Testis (tissue), 3 donors: ENCODE results near the gene CDK5RAP3. TPM values are rescaled to one million over a fixed set of nuclear protein-coding genes. Genes with fewer than 3 reads are reported as not detected.

Source experiments
- DNase-seq: peaks from one replicate; pipeline ENCODE4 v3.0.0-alpha.2; 2019
- H3K27ac ChIP-seq, 2 donors: fragments of 200-600 bp; sonication (generic); one replicate each; pipeline ENCODE4 v1.5.1; 2019
- H3K27me3 ChIP-seq: fragments of 200-600 bp; sonication (generic); one replicate; pipeline ENCODE4 v1.5.1; 2019
- H3K36me3 ChIP-seq: fragments of 200-600 bp; sonication (generic); one replicate; pipeline ENCODE4 v1.5.1; 2017; ENCODE audit warnings: low read depth; ENCODE audit errors: missing control alignments
- H3K4me1 ChIP-seq: fragments of 200-600 bp; sonication (generic); one replicate; pipeline ENCODE4 v1.5.1; 2019
- H3K4me3 ChIP-seq, 2 donors: fragments of 200-600 bp; sonication (generic); one replicate each; pipeline ENCODE4 v1.5.1; 2017 to 2019
- H3K9me3 ChIP-seq: fragments of 200-600 bp; sonication (generic); one replicate; pipeline ENCODE4 v1.5.1; 2017
- CTCF ChIP-seq, 3 experiments: fragments of 450-650 bp in 2 of 3; fragments of 200-600 bp in 1 of 3; sonication (generic) in 1 of 3; IDR thresholded peaks; one replicate each; pipeline ENCODE4 v1.5.1; 2016 to 2019; ENCODE audit warnings: antibody characterized with exemption in 3 of 3, mild to moderate bottlenecking in 2 of 3, moderate library complexity in 1 of 3
- POLR2A ChIP-seq: fragments of 450-650 bp; IDR thresholded peaks from one replicate; pipeline ENCODE4 v1.6.1; 2017; ENCODE audit warnings: antibody characterized with exemption, mild to moderate bottlenecking, moderate library complexity
- WGBS, 2 donors: methylation state at CpG; one replicate each; pipeline ENCODE4 v1.1.5; 2018; 5-methylcytosine and 5-hydroxymethylcytosine counted together
- intact Hi-C: fragments of 100-400 bp; cut with DNase I; formaldehyde crosslinking; loops from one replicate; pipeline ENCODE4 v1.15.1; 2023; ENCODE audit warnings: low total_unique reads
- polyA plus RNA-seq: library from polyadenylated mRNA; stranded (reverse); fragments of 350-450 nt; fragmentation: Illumina TruSeq; extraction: RNeasy Lipid Tissue Mini Kit (QIAGEN cat#74804); gene quantifications from one replicate; pipeline ENCODE4 v1.2.3, GENCODE V29; 2014; ENCODE audit warnings: low read depth, low replicate concordance; ENCODE audit not compliant: insufficient read depth
- total RNA-seq, 2 donors: library from RNA; depleted of rRNA; stranded (reverse); fragments of >200 nt; gene quantifications; one replicate each; pipeline ENCODE4 v1.2.3, GENCODE V29; 2016

CDK5RAP3 gene
- total and polyA plus RNA-seq, 3 donors from 2014 or later: 192 to 281 (median 221) TPM

DNA sequence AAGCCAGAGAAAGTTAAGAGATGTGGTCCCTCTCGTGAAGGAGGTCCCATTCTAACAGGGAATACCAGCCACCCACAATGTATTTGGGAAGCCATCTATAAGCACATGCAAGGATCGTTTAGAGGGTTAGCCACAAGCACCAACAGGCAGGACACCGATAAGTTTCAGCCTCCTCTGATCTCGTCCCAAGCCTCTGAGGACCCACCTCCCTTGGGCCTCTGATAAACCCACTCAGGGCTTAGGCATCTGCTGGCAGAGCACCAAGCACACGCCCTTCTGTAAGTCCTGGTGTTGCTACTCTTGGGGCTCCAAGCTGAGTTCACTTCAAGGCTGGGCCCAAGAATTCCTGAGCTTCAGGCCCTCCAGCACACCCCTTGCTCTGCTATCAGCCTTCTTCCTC, 35.0 kb upstream of the CDK5RAP3 start:
- TF ChIP-seq POLR2A (no peak), CTCF (IDR thresholded peaks at IDR 0.05) (no peak)
- intact Hi-C loops: no loop called here
- WGBS, 2 donors: 67 to 70% methylated on average over 5 of the region's 5 CpGs

GRCh38 chr17:47937941-47938340, 33.0 kb upstream of the CDK5RAP3 start:
- peak; percentile 52 for DNase-seq
- H3K27ac ChIP-seq: peak overlapping the region; percentile 34 to 47
- intact Hi-C loops: no loop called here
- no peak overlapping the region for H3K4me3 ChIP-seq
- no peaks in the 10 kb centered on the region for H3K9me3 ChIP-seq
- no peaks in the 10 kb centered on the region for H3K36me3 ChIP-seq
- no peaks in the 10 kb centered on the region for H3K27me3 ChIP-seq
- peaks cover 23% of the 10 kb centered on the region for H3K4me1 ChIP-seq
- 47 to 75% methylated on average over 5 of the region's 5 CpGs for WGBS, 2 donors
- TF ChIP-seq POLR2A (no peak), CTCF (IDR thresholded peaks at IDR 0.05) (no peak)

More for the DNA sequence above, 35.0 kb upstream of the CDK5RAP3 start:
- no peak for DNase-seq
- Histone ChIP-seq H3K4me3 (no peak overlapping the region), H3K36me3 (no peaks in the 10 kb centered on the region), H3K4me1 (peaks cover 11% of the 10 kb centered on the region), H3K9me3 (no peaks in the 10 kb centered on the region), H3K27ac (no peak overlapping the region), H3K27me3 (no peaks in the 10 kb centered on the region)

GRCh38 chr17:47941246-47942095, 29.4 kb upstream of the CDK5RAP3 start, which contains the start of gene PNPO:
TSS of gene PNPO (plus strand) at chr17:47941571. CDS start at chr17:47941676, 105 bp downstream.
- intact Hi-C loops: no loop called here
- WGBS, 2 donors: 1 to 2% methylated on average over 27 to 50 of the region's 50 CpGs
- peak within 1 kb of the TSS; percentile 59 to 86 for H3K27ac ChIP-seq
- no peaks in the 10 kb centered on the region for H3K9me3 ChIP-seq
- peak within 1 kb of the TSS; percentile 78 to 80 for H3K4me3 ChIP-seq
- H3K4me1 ChIP-seq: peaks cover 49% of the 10 kb centered on the region
- no peaks in the 10 kb centered on the region for H3K27me3 ChIP-seq
- no peak for TF ChIP-seq CTCF (IDR thresholded peaks at IDR 0.05)
- no peak for TF ChIP-seq POLR2A
- DNase-seq: peak; percentile 98
- no peaks in the 10 kb centered on the region for H3K36me3 ChIP-seq

- intact Hi-C loops: no loop called here
- Histone ChIP-seq H3K4me3 (peak overlapping the region; percentile 78 to 80), H3K27ac (peak overlapping the region; percentile 59 to 86), H3K27me3 (no peaks in the 10 kb centered on the region), H3K36me3 (no peaks in the 10 kb centered on the region), H3K4me1 (peaks cover 53% of the 10 kb centered on the region), H3K9me3 (no peaks in the 10 kb centered on the region)
- DNase-seq: no peak
- 7 to 13% methylated on average over 5 of the region's 5 CpGs for WGBS, 2 donors
- TF ChIP-seq POLR2A (no peak), CTCF (IDR thresholded peaks at IDR 0.05) (no peak)
Observed at GRCh38 chr17:47942096-47942510, 28.8 kb upstream of the CDK5RAP3 start.
